Brain microvascular endothelial cell (primary cell): Measurements from ENCODE around the gene RYR3.

Experiments
- DNase-seq: peaks from one replicate; pipeline ENCODE4 v3.0.0-alpha.2; 2020
- H3K27ac ChIP-seq: fragments of 250-450 bp; sonication (Bioruptor Pico); 2 replicates; pipeline ENCODE4 v1.5.1; 2020; ENCODE audit warnings: mild to moderate bottlenecking, moderate library complexity
- H3K27me3 ChIP-seq: fragments of 250-450 bp; sonication (Bioruptor Pico); replicated peaks from 2 replicates; pipeline ENCODE4 v1.5.1; 2020; ENCODE audit warnings: mild to moderate bottlenecking
- H3K36me3 ChIP-seq: fragments of 250-450 bp; sonication (Bioruptor Pico); replicated peaks from 2 replicates; pipeline ENCODE4 v1.5.1; 2020; ENCODE audit warnings: mild to moderate bottlenecking
- H3K4me3 ChIP-seq: 2 replicates; pipeline ENCODE4 v1.5.1; 2011; ENCODE audit warnings: low read depth, mild to moderate bottlenecking, control low read depth, low read length, moderate library complexity
- CTCF ChIP-seq: IDR thresholded peaks from 2 replicates; pipeline ENCODE4 v1.5.1; 2011; ENCODE audit warnings: low read depth, mild to moderate bottlenecking, moderate library complexity, low read length, control low read depth, inconsistent platforms; ENCODE audit errors: missing control alignments
- in situ Hi-C: cut with HindIII; loops from 2 replicates; pipeline ENCODE4 v1.10.0; 2017; ENCODE audit warnings: low sequenced_read_pairs, low pct_ligation_motif_present

The RYR3 gene

GRCh38 chr15:33384307-33384706, 73.5 kb downstream of the RYR3 start:
- no peak for TF ChIP-seq CTCF
- in situ Hi-C loops, result no loop called here
- DNase-seq, result no peak
- Histone ChIP-seq H3K4me3 (no peak overlapping the region), H3K36me3 (no peaks in the 10 kb centered on the region), H3K27ac (no peak overlapping the region), H3K27me3 (no peaks in the 10 kb centered on the region)

DNA sequence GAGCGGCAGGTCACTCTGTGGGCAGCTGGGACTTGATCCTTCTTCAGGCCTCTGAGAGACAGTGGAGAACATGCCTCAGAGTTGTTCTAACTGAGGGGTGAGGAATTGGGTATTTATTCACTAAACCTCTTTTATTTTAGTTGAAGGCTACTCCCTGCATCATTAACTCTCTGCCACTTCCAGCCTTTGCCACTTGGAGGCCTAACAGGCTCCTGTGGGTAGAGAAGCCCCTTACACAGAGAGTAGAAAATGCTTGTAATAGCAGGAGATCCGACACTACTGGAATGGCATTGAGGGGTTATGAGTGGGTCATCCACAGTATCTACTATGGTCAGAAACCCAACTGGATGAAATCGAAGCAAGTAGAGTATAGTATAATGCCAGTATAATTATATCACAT, 81.7 kb downstream of the RYR3 start:
- H3K4me3 ChIP-seq, result no peak overlapping the region
- no peaks in the 10 kb centered on the region for H3K27me3 ChIP-seq
- H3K27ac ChIP-seq, result no peak overlapping the region
- peak; percentile 12 for TF ChIP-seq CTCF
- DNase-seq, result no peak
- no peaks in the 10 kb centered on the region for H3K36me3 ChIP-seq
- in situ Hi-C loops, result no loop called here

DNA sequence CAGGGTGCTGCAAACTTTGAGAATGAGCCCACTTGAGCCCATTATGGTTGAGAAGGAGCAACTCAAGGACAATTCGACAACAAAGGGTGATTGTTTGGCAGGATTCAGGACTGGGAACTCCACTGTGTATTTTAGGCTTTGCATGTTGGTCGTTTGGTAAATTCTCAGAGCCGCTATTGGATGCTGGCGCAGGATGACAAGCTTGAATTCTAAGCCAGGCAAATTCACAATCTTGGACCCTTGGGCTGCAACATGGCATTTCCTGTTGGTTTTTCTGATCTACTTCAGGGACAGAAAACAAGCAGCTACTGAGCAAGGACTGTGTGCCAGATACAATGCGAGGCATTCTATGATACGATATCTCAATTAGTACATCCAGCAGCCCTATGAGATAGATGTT, 82.8 kb downstream of the RYR3 start:
- no peak for TF ChIP-seq CTCF
- H3K27ac ChIP-seq, result no peak overlapping the region
- no peak for DNase-seq
- H3K36me3 ChIP-seq, result no peaks in the 10 kb centered on the region
- H3K4me3 ChIP-seq, result no peak overlapping the region
- in situ Hi-C loops, result no loop called here
- H3K27me3 ChIP-seq, result no peaks in the 10 kb centered on the region

DNA sequence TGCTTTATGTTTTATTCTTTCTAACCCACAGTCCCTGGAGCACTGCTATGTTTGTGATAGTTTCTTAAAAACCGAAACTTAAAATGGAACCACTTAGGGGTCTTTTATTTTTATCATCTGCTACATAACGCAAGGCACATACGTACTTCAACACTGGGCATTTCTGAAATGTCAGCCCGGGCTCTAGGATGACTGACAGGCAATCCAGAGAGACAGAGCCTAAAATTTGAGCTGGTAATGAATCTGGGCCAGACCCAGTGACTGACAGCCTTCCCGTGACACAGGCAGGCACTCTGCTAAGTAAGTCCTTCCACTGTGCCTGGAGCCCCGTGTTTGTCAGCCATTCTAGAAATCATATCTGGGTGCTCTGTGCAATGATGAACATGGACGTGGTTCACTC, 84.6 kb downstream of the RYR3 start:
- H3K4me3 ChIP-seq, result no peak overlapping the region
- DNase-seq, result no peak
- no peak for TF ChIP-seq CTCF
- no peak overlapping the region for H3K27ac ChIP-seq
- in situ Hi-C loops, result no loop called here
- H3K27me3 ChIP-seq, result no peaks in the 10 kb centered on the region
- no peaks in the 10 kb centered on the region for H3K36me3 ChIP-seq

DNA sequence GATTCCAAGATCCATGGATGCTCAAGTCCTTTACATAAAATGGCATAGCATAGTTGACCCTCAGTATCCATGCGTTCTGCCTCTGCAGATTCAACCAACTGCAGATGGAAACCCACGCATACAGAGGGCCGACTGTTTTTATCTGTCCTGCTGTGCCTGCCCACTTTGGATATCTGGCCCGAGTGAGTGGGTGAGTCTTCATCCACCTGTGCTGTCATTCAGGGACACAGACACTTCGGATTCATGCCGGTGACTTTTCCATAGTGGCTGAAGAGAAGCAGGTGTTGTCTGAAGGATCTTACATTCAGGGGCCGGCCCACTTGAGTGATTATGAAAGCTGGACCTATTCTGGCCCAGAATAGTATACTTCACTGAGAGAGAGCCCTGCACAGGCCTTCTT, 85.1 kb downstream of the RYR3 start:
- no peak for DNase-seq
- in situ Hi-C loops, result no loop called here
- Histone ChIP-seq H3K27me3 (no peaks in the 10 kb centered on the region), H3K27ac (no peak overlapping the region), H3K4me3 (no peak overlapping the region), H3K36me3 (no peaks in the 10 kb centered on the region)
- TF ChIP-seq CTCF, result no peak

DNA sequence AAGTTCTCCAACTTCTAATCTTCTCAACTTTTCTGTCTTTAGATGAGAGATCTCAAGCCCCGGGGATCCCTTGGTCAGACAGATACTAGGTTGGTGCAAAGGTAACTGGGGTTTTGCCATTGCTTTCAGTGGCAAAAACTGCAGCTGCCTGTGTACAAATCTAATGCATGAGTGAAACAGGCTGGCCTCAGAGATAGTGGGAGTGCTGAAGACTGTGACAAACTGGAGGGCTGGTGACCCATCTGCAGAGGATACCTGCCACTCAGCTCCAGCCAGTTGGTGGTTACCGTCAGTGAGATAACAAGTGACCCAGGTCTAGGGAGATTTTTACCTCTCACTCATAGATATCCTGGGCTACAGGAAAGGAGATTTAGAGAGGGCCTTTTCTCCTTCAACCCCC, 85.7 kb downstream of the RYR3 start:
- Histone ChIP-seq H3K4me3 (no peak overlapping the region), H3K36me3 (no peaks in the 10 kb centered on the region), H3K27me3 (no peaks in the 10 kb centered on the region), H3K27ac (no peak overlapping the region)
- TF ChIP-seq CTCF, result no peak
- DNase-seq, result no peak
- in situ Hi-C loops, result no loop called here
